ENCODE data around the gene LCAT. TPM values are rescaled to one million over a fixed set of nuclear protein-coding genes. Genes with fewer than 3 reads are reported as not detected.
"Not testable (repeated sequence)": the region's sequence is repeated elsewhere in the genome, so short reads cannot be mapped to it uniquely, and the experiment has no call there.

LCAT gene
- total RNA-seq, 1 donor from 2014 or later = 22.0 TPM

- H3K27ac Mint-ChIP-seq = peak overlapping the region; percentile 63
- peaks cover 36% of the 10 kb centered on the region for H3K36me3 Mint-ChIP-seq (ENCODE audit: low read depth)
- DNase-seq (ENCODE audit: low spot score) = no peak
- H3K4me1 Mint-ChIP-seq (ENCODE audit: low read depth) = peaks cover 30% of the 10 kb centered on the region
- H3K9me3 Mint-ChIP-seq = no peaks in the 10 kb centered on the region
- intact Hi-C loops (cut with micrococcal nuclease) = loop anchor here (5.0 to 10.0 kb wide), 4 partner anchors 43 to 415 kb away; partner anchors contain the start of genes DDX28, DPEP3, DUS2 and RIPOR1
- H3K4me3 Mint-ChIP-seq (ENCODE audit: low read depth) = peak overlapping the region; percentile 26
- no peaks in the 10 kb centered on the region for H3K27me3 Mint-ChIP-seq (ENCODE audit: low read depth)
These were observed 4.1 kb downstream of the LCAT start for GRCh38 chr16:67939507-67940445.

- intact Hi-C loops (cut with micrococcal nuclease) = loop anchor here (5.0 to 10.0 kb wide), 4 partner anchors 45 to 413 kb away; partner anchors contain the start of genes DDX28, DPEP3, DUS2 and RIPOR1
- DNase-seq (ENCODE audit: low spot score); H3K27me3 Mint-ChIP-seq (ENCODE audit: low read depth); H3K9me3 Mint-ChIP-seq: not testable (repeated sequence)
- H3K4me3 Mint-ChIP-seq (ENCODE audit: low read depth) = peak overlapping the region; percentile 100
- peaks cover 33% of the 10 kb centered on the region for H3K4me1 Mint-ChIP-seq (ENCODE audit: low read depth)
- peaks cover 53% of the 10 kb centered on the region for H3K36me3 Mint-ChIP-seq (ENCODE audit: low read depth)
- H3K27ac Mint-ChIP-seq = peak overlapping the region; percentile 90
These were observed 6.2 kb downstream of the LCAT start for GRCh38 chr16:67937713-67938112.

GRCh38 chr16:67936880-67937605 is 6.9 kb downstream of the LCAT start:
- peak; percentile 83 for DNase-seq (ENCODE audit: low spot score)
- Mint-ChIP-seq H3K27ac (peak overlapping the region; percentile 90), H3K4me1 (ENCODE audit: low read depth) (peaks cover 33% of the 10 kb centered on the region), H3K36me3 (ENCODE audit: low read depth) (peaks cover 56% of the 10 kb centered on the region), H3K27me3 (ENCODE audit: low read depth) (no peaks in the 10 kb centered on the region), H3K9me3 (no peaks in the 10 kb centered on the region), H3K4me3 (ENCODE audit: low read depth) (peak overlapping the region; percentile 100)
- intact Hi-C loops (cut with micrococcal nuclease) = loop anchor here (5.0 to 10.0 kb wide), 4 partner anchors 45 to 412 kb away; partner anchors contain the start of genes DDX28, DPEP3, DUS2 and RIPOR1

GRCh38 chr16:67936124-67936879 is 7.6 kb downstream of the LCAT start, which contains the start of gene PSMB10:
PSMB10 (minus strand) TSS chr16:67936850; CDS start chr16:67936749, 101 bp downstream.
- Mint-ChIP-seq H3K4me3 (ENCODE audit: low read depth) (peak within 1 kb of the TSS; percentile 100), H3K4me1 (ENCODE audit: low read depth) (peaks cover 26% of the 10 kb centered on the region), H3K9me3 (no peaks in the 10 kb centered on the region), H3K27me3 (ENCODE audit: low read depth) (no peaks in the 10 kb centered on the region), H3K36me3 (ENCODE audit: low read depth) (peaks cover 61% of the 10 kb centered on the region), H3K27ac (peak within 1 kb of the TSS; percentile 90)
- intact Hi-C loops (cut with micrococcal nuclease) = loop anchor here (5.0 to 10.0 kb wide), 4 partner anchors 46 to 412 kb away; partner anchors contain the start of genes DDX28, DPEP3, DUS2 and RIPOR1
- no peak for DNase-seq (ENCODE audit: low spot score)

GRCh38 chr16:67935402-67936123 is 8.4 kb downstream of the LCAT start:
- Mint-ChIP-seq H3K36me3 (ENCODE audit: low read depth) (peaks cover 65% of the 10 kb centered on the region), H3K9me3 (no peaks in the 10 kb centered on the region), H3K4me3 (ENCODE audit: low read depth) (peak overlapping the region; percentile 100), H3K4me1 (ENCODE audit: low read depth) (peaks cover 26% of the 10 kb centered on the region), H3K27me3 (ENCODE audit: low read depth) (no peaks in the 10 kb centered on the region), H3K27ac (peak overlapping the region; percentile 90)
- peak; percentile 92 for DNase-seq (ENCODE audit: low spot score)
- intact Hi-C loops (cut with micrococcal nuclease) = loop anchor here (1.0 to 10.0 kb wide), 9 partner anchors 33 to 411 kb away; partner anchors contain the start of genes ACD, DDX28, DPEP3 and DUS2

GRCh38 chr16:67935101-67935401 is 8.9 kb downstream of the LCAT start:
- Mint-ChIP-seq H3K9me3 (no peaks in the 10 kb centered on the region), H3K36me3 (ENCODE audit: low read depth) (peaks cover 64% of the 10 kb centered on the region)
- intact Hi-C loops (cut with micrococcal nuclease) = loop anchor here (1.0 to 10.0 kb wide), 9 partner anchors 33 to 410 kb away; partner anchors contain the start of genes ACD, DDX28, DPEP3 and DUS2

GRCh38 chr16:67934306-67935100 is 9.4 kb downstream of the LCAT start:
- no peak for DNase-seq (ENCODE audit: low spot score)
- H3K9me3 Mint-ChIP-seq = no peaks in the 10 kb centered on the region
- no peaks in the 10 kb centered on the region for H3K27me3 Mint-ChIP-seq (ENCODE audit: low read depth)
- peaks cover 17% of the 10 kb centered on the region for H3K4me1 Mint-ChIP-seq (ENCODE audit: low read depth)
- peak overlapping the region; percentile 100 for H3K4me3 Mint-ChIP-seq (ENCODE audit: low read depth)
- intact Hi-C loops (cut with micrococcal nuclease) = loop anchor here (1.0 to 10.0 kb wide), 9 partner anchors 34 to 410 kb away; partner anchors contain the start of genes ACD, DDX28, DPEP3 and DUS2
- peaks cover 63% of the 10 kb centered on the region for H3K36me3 Mint-ChIP-seq (ENCODE audit: low read depth)
- H3K27ac Mint-ChIP-seq = peak overlapping the region; percentile 90

More at GRCh38 chr16:67935101-67935401, 8.9 kb downstream of the LCAT start:
- Mint-ChIP-seq H3K4me3 (ENCODE audit: low read depth) (peak overlapping the region; percentile 100), H3K27ac (peak overlapping the region; percentile 90), H3K27me3 (ENCODE audit: low read depth) (no peaks in the 10 kb centered on the region), H3K4me1 (ENCODE audit: low read depth) (peaks cover 23% of the 10 kb centered on the region)
- DNase-seq (ENCODE audit: low spot score) = no peak

GRCh38 chr16:67933805-67934204 is 10.1 kb downstream of the LCAT start:
- Mint-ChIP-seq H3K4me1 (ENCODE audit: low read depth) (peaks cover 17% of the 10 kb centered on the region), H3K9me3 (no peaks in the 10 kb centered on the region), H3K27me3 (ENCODE audit: low read depth) (no peaks in the 10 kb centered on the region), H3K4me3 (ENCODE audit: low read depth) (peak overlapping the region; percentile 9), H3K36me3 (ENCODE audit: low read depth) (peaks cover 61% of the 10 kb centered on the region), H3K27ac (no peak overlapping the region)
- DNase-seq (ENCODE audit: low spot score) = no peak
- intact Hi-C loops (cut with micrococcal nuclease) = loop anchor here (2.0 to 10.0 kb wide), 3 partner anchors 41 to 409 kb away; partner anchors contain the start of genes PSKH1 and RIPOR1

- H3K36me3 Mint-ChIP-seq (ENCODE audit: low read depth) = peaks cover 70% of the 10 kb centered on the region
These were observed 11.5 kb downstream of the LCAT start for GRCh38 chr16:67932462-67932840.

GRCh38 chr16:67931712-67932461 is 12.0 kb downstream of the LCAT start, which contains the start of gene CTRL:
CTRL (minus strand) TSS chr16:67931862; CDS start chr16:67931852, 10 bp downstream.
- Mint-ChIP-seq H3K4me1 (ENCODE audit: low read depth) (peaks cover 12% of the 10 kb centered on the region), H3K27ac (no peak within 1 kb of the TSS), H3K4me3 (ENCODE audit: low read depth) (no peak within 1 kb of the TSS), H3K9me3 (no peaks in the 10 kb centered on the region), H3K27me3 (ENCODE audit: low read depth) (no peaks in the 10 kb centered on the region), H3K36me3 (ENCODE audit: low read depth) (peaks cover 65% of the 10 kb centered on the region)
- intact Hi-C loops (cut with micrococcal nuclease) = loop anchor here (10.0 kb wide), 1 partner anchor 407 kb away; the partner anchor contains the start of gene RIPOR1
- DNase-seq (ENCODE audit: low spot score) = no peak

More at GRCh38 chr16:67932462-67932840, 11.5 kb downstream of the LCAT start:
- no peak for DNase-seq (ENCODE audit: low spot score)
- H3K4me1 Mint-ChIP-seq (ENCODE audit: low read depth) = peaks cover 17% of the 10 kb centered on the region
- intact Hi-C loops (cut with micrococcal nuclease) = loop anchor here (10.0 kb wide), 1 partner anchor 408 kb away; the partner anchor contains the start of gene RIPOR1
- no peak overlapping the region for H3K4me3 Mint-ChIP-seq (ENCODE audit: low read depth)
- no peaks in the 10 kb centered on the region for H3K9me3 Mint-ChIP-seq
- H3K27ac Mint-ChIP-seq = no peak overlapping the region
- no peaks in the 10 kb centered on the region for H3K27me3 Mint-ChIP-seq (ENCODE audit: low read depth)

All from activated T-helper 2 cell treated with anti-CD3 and anti-CD28 coated beads, Interferon-gamma antibody, Interleukin-2, Interleukin-4, amounts not matched to agents 10 μg/mL and 5 μg/mL and 100 μg/mL, durations not matched to agents 14 hours and 24 hours and 36 hours (primary cell).